ENCODE results near the gene COP1. TPM values are rescaled to one million over a fixed set of nuclear protein-coding genes. Genes with fewer than 3 reads are reported as not detected.
"Not testable (repeated sequence)": the region's sequence is repeated elsewhere in the genome, so short reads cannot be mapped to it uniquely, and the experiment has no call there.

COP1 gene
- total RNA-seq, 4 donors from 2014 or later: 37.7 to 51.4 (median 44.8) TPM

DNA sequence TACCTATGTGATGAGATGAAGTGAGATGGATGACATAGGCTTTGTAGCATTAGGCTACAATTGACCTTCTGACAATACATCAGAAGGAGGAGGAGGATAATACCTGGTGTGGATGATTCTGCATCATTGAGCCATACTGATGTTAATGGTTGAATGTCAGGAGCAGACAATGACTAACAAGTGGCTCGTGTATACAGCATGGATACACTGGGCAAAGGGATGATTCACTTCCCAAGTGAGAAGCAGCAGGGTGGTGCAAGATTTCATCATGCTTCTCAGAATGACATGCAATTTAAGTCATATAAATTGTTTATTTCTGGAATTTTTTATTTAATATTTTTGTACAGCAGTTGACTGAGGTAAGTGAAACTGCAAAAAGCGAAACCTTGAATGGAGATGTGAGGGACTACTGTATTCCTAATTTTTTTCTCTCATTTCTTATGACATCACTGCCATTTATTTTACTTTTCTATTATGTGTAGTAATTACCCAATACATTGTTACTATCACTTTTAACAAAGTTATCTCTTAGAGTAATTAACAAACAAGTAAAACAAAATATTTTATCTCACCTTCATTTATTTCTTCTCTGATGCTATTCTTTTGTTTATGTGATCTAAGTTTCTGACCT lies 34.4 kb upstream of the COP1 start:
- no peak for ATAC-seq
- H3K4me3 ChIP-seq: no peak overlapping the region

DNA sequence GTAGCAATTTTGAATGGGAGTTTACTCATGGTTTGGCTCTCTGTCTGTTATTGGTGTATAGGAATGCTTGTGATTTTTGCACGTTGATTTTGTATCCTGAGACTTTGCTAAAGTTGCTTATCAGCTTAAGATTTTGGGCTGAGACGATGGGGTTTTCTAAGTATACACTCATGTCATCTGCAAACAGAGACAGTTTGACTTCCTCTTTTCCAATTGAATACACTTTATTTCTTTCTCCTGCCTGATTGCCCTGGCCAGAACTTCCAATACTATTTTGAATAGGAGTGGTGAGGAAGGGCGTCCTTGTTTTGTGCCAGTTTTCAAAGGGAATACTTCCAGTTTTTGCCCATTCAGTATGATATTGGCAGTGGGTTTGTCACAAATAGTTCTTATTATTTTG lies 26.6 kb upstream of the COP1 start:
- not testable (repeated sequence) for H3K4me1 ChIP-seq, H3K4me3 ChIP-seq, H3K9me3 ChIP-seq, H3K36me3 ChIP-seq, ATAC-seq, H3K27ac ChIP-seq, H3K27me3 ChIP-seq
- 76 to 84% methylated on average over 2 of the region's 3 CpGs for WGBS, 2 donors (ENCODE audit: low coverage in 1 of 2)

More for the DNA sequence above, 34.4 kb upstream of the COP1 start:
- TF ChIP-seq EP300 (IDR thresholded peaks at IDR 0.05): no peak
- no peak for TF ChIP-seq POLR2A (IDR thresholded peaks at IDR 0.05)
- TF ChIP-seq POLR2AphosphoS5 (IDR thresholded peaks at IDR 0.05): no peak
- TF ChIP-seq, protein P1, sequence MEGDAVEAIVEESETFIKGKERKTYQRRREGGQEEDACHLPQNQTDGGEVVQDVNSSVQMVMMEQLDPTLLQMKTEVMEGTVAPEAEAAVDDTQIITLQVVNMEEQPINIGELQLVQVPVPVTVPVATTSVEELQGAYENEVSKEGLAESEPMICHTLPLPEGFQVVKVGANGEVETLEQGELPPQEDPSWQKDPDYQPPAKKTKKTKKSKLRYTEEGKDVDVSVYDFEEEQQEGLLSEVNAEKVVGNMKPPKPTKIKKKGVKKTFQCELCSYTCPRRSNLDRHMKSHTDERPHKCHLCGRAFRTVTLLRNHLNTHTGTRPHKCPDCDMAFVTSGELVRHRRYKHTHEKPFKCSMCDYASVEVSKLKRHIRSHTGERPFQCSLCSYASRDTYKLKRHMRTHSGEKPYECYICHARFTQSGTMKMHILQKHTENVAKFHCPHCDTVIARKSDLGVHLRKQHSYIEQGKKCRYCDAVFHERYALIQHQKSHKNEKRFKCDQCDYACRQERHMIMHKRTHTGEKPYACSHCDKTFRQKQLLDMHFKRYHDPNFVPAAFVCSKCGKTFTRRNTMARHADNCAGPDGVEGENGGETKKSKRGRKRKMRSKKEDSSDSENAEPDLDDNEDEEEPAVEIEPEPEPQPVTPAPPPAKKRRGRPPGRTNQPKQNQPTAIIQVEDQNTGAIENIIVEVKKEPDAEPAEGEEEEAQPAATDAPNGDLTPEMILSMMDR (IDR thresholded peaks at IDR 0.05): no peak
- Histone ChIP-seq H3K9me3 (no peaks in the 10 kb centered on the region), H3K27ac (no peak overlapping the region), H3K4me1 (no peaks in the 10 kb centered on the region), H3K36me3 (no peaks in the 10 kb centered on the region), H3K27me3 (no peaks in the 10 kb centered on the region)
- WGBS, 2 donors (ENCODE audit: low coverage in 1 of 2): 53 to 62% methylated on average over 2 of the region's 2 CpGs

DNA sequence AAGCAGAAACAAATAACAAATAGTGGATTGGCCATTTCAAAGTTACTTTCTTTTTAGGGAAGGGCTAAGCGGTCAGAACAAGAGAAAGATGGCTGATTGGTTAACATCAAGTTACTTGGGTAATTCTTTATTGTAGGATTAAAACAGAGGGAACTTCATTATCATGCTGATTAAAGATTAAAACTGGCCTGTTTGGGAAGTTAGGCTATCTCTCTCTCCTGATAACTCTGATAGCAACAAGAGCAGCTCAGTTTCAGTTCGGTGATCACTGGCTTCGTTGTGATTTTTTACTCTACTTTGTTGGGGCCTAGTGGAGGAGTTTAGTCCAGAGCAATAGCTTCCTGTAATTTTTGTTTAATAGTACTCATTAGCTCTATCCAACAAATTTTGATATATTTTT lies 20.5 kb upstream of the COP1 start:
- Histone ChIP-seq H3K4me1 (no peaks in the 10 kb centered on the region), H3K9me3 (no peaks in the 10 kb centered on the region), H3K27ac (no peak overlapping the region), H3K27me3 (no peaks in the 10 kb centered on the region), H3K4me3 (no peak overlapping the region), H3K36me3 (no peaks in the 10 kb centered on the region)
- ATAC-seq: no peak
- WGBS, 2 donors (ENCODE audit: low coverage in 1 of 2): 67 to 93% methylated on average over 3 of the region's 3 CpGs
- no peak for TF ChIP-seq POLR2A (IDR thresholded peaks at IDR 0.05)
- no peak for TF ChIP-seq POLR2AphosphoS5 (IDR thresholded peaks at IDR 0.05)
- no peak for TF ChIP-seq EP300 (IDR thresholded peaks at IDR 0.05)
- TF ChIP-seq, protein P1 (IDR thresholded peaks at IDR 0.05): no peak

DNA sequence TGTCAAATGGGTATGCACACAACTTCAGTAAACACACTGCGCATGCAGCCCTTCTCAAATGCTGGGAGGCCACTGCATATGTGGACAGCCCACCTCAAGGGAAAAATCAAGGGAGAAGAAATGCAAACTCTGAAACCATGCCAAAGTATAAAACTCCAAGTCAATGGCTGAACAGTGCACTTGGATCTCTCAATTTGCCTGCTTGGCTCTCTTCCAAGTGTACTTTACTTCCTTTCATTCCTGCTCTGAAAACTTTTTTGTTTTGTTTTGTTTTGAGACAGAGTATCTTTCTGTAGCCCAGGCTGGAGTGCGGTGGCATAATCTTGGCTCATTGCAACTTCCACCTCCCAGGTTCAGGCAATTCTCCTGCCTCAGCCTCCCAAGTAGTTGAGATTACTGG lies 18.8 kb upstream of the COP1 start:
- Histone ChIP-seq H3K27ac (no peak overlapping the region), H3K4me1 (no peaks in the 10 kb centered on the region), H3K27me3 (no peaks in the 10 kb centered on the region), H3K9me3 (no peaks in the 10 kb centered on the region), H3K36me3 (no peaks in the 10 kb centered on the region), H3K4me3 (no peak overlapping the region)
- ATAC-seq: no peak
- TF ChIP-seq POLR2A (IDR thresholded peaks at IDR 0.05) (no peak), EP300 (IDR thresholded peaks at IDR 0.05) (no peak), POLR2AphosphoS5 (IDR thresholded peaks at IDR 0.05) (no peak)
- TF ChIP-seq, protein P1 (IDR thresholded peaks at IDR 0.05): no peak
- WGBS, 2 donors (ENCODE audit: low coverage in 1 of 2): 64 to 71% methylated on average over 2 of the region's 2 CpGs

DNA sequence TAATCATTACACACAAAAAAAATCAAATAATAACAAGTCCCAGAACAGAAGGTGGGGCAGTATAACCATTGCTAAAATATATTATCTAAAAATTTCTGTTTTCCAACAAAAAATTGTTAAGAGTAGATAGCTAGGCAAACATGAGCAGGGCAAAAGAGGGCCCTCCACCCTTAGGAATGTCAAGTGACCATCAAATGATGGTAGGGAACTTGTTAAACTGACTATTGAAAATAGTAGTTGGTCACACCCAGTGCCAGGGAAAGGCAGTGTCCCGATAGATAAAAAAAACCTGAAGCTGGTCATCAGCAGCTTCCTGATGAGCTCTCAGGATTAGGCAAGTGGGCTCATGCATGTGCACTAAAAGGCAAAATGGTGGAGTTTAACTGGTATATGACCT lies 18.4 kb upstream of the COP1 start:
- TF ChIP-seq POLR2AphosphoS5 (IDR thresholded peaks at IDR 0.05) (no peak), POLR2A (IDR thresholded peaks at IDR 0.05) (no peak), EP300 (IDR thresholded peaks at IDR 0.05) (no peak)
- TF ChIP-seq, protein P1 (IDR thresholded peaks at IDR 0.05): no peak
- Histone ChIP-seq H3K27ac (no peak overlapping the region), H3K4me1 (no peaks in the 10 kb centered on the region), H3K27me3 (no peaks in the 10 kb centered on the region), H3K4me3 (no peak overlapping the region), H3K36me3 (no peaks in the 10 kb centered on the region), H3K9me3 (no peaks in the 10 kb centered on the region)
- ATAC-seq: no peak
- 63 to 71% methylated on average over 1 of the region's 1 CpG for WGBS, 2 donors (ENCODE audit: low coverage in 1 of 2)
